Astrocyte (in vitro differentiated cells and primary cell): ENCODE measurements around the gene TMUB2. TPM values are rescaled to one million over a fixed set of nuclear protein-coding genes. Genes with fewer than 3 reads are reported as not detected.

Experiments
- DNase-seq: peaks from one replicate; pipeline ENCODE4 v3.0.0-alpha.2; 2010; ENCODE audit warnings: low read depth
- FAIRE-seq: peaks from 2 replicates; lab custom pipeline; 2011; peaks lifted over from hg19 to GRCh38; lab: Jason Lieb, UNC
- H2AFZ ChIP-seq: 2 replicates; pipeline ENCODE4 v1.6.0; 2012; ENCODE audit warnings: low read depth, low read length, inconsistent platforms
- H3K27ac ChIP-seq: 2 replicates; pipeline ENCODE4 v1.5.1; 2011; ENCODE audit warnings: low read depth, low read length, inconsistent platforms
- H3K27me3 ChIP-seq: 2 replicates; pipeline ENCODE4 v1.6.0; 2011; ENCODE audit warnings: low read length, inconsistent platforms; ENCODE audit not compliant: insufficient read depth
- H3K36me3 ChIP-seq: 2 replicates; pipeline ENCODE4 v1.5.1; 2011; ENCODE audit warnings: low read length, inconsistent platforms; ENCODE audit not compliant: insufficient read depth
- H3K4me1 ChIP-seq: 2 replicates; pipeline ENCODE4 v1.5.1; 2011; ENCODE audit warnings: low read length, inconsistent platforms; ENCODE audit not compliant: insufficient read depth
- H3K4me2 ChIP-seq: 2 replicates; pipeline ENCODE4 v1.6.0; 2012; ENCODE audit warnings: low read length, inconsistent platforms
- H3K4me3 ChIP-seq: 2 replicates; pipeline ENCODE4 v1.5.1; 2011; ENCODE audit warnings: low read depth, mild to moderate bottlenecking, low read length, inconsistent platforms; ENCODE audit not compliant: insufficient read depth
- H3K79me2 ChIP-seq: 2 replicates; pipeline ENCODE4 v1.6.0; 2012; ENCODE audit warnings: mild to moderate bottlenecking, low read length, inconsistent platforms; ENCODE audit not compliant: insufficient read depth
- H3K9ac ChIP-seq: 2 replicates; pipeline ENCODE4 v1.6.0; 2012; ENCODE audit warnings: mild to moderate bottlenecking, low read length, inconsistent platforms
- H3K9me3 ChIP-seq: 2 replicates; pipeline ENCODE4 v1.5.1; 2012; ENCODE audit warnings: low read depth, mild to moderate bottlenecking, low read length, inconsistent platforms; ENCODE audit not compliant: insufficient read depth
- H4K20me1 ChIP-seq: 2 replicates; pipeline ENCODE4 v1.6.0; 2012; ENCODE audit warnings: low read length, inconsistent platforms; ENCODE audit not compliant: insufficient read depth
- H3K27ac Mint-ChIP-seq: one replicate; pipeline ENCODE4 v1.8.0; 2021; ENCODE audit warnings: mild to moderate bottlenecking, mixed read lengths; ENCODE audit not compliant: unreplicated experiment
- H3K27me3 Mint-ChIP-seq: one replicate; pipeline ENCODE4 v1.8.0; 2021; ENCODE audit warnings: low read depth, mixed read lengths; ENCODE audit not compliant: unreplicated experiment
- H3K36me3 Mint-ChIP-seq: one replicate; pipeline ENCODE4 v1.8.0; 2021; ENCODE audit warnings: low read depth, mixed read lengths; ENCODE audit not compliant: unreplicated experiment
- H3K4me1 Mint-ChIP-seq: one replicate; pipeline ENCODE4 v1.8.0; 2021; ENCODE audit warnings: low read depth, mixed read lengths; ENCODE audit not compliant: unreplicated experiment
- H3K4me3 Mint-ChIP-seq: one replicate; pipeline ENCODE4 v1.8.0; 2021; ENCODE audit warnings: mild to moderate bottlenecking, moderate library complexity, mixed read lengths; ENCODE audit not compliant: unreplicated experiment
- H3K9me3 Mint-ChIP-seq: one replicate; pipeline ENCODE4 v1.8.0; 2021; ENCODE audit warnings: mild to moderate bottlenecking, mixed read lengths; ENCODE audit not compliant: unreplicated experiment
- EZH2 ChIP-seq: IDR thresholded peaks from 2 replicates; pipeline ENCODE4 v1.6.1; 2012; ENCODE audit warnings: mild to moderate bottlenecking, low read length, inconsistent platforms; ENCODE audit not compliant: insufficient read depth
- total RNA-seq: library from RNA; stranded (reverse); gene quantifications from 2 replicates; pipeline ENCODE4 v1.2.1, GENCODE V29; 2021
- TF ChIP-seq, protein P1 (sequence below): IDR thresholded peaks from 2 replicates; pipeline ENCODE4 v1.5.1; 2011; ENCODE audit warnings: low read depth, mild to moderate bottlenecking, inconsistent platforms, low read length, moderate library complexity; ENCODE audit not compliant: insufficient read depth

The TMUB2 gene
- total RNA-seq, 1 donor from 2014 or later, result 28.8 TPM

DNA sequence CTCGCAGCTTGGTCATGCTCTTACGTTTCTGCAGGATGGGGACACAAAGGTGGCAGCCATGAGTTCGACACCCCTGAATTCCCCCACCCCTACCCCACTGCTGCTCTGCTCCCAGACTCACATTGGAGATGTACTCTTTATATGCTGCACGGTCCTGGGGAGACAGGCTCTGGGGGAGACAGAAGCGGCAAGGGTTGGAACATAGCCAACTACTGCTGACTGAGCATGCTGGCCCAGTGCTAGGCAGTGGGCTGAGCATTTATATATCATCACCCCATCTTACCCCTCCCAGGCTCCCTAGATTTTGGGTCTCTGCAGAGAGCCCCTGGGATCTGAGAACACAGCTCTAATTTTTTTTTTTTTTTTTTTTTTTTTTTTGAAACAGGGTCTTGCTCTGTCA is 21.0 kb downstream of the TMUB2 start:
- H3K27ac Mint-ChIP-seq, result no peak overlapping the region
- no peak for TF ChIP-seq EZH2
- TF ChIP-seq, protein P1, sequence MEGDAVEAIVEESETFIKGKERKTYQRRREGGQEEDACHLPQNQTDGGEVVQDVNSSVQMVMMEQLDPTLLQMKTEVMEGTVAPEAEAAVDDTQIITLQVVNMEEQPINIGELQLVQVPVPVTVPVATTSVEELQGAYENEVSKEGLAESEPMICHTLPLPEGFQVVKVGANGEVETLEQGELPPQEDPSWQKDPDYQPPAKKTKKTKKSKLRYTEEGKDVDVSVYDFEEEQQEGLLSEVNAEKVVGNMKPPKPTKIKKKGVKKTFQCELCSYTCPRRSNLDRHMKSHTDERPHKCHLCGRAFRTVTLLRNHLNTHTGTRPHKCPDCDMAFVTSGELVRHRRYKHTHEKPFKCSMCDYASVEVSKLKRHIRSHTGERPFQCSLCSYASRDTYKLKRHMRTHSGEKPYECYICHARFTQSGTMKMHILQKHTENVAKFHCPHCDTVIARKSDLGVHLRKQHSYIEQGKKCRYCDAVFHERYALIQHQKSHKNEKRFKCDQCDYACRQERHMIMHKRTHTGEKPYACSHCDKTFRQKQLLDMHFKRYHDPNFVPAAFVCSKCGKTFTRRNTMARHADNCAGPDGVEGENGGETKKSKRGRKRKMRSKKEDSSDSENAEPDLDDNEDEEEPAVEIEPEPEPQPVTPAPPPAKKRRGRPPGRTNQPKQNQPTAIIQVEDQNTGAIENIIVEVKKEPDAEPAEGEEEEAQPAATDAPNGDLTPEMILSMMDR, result no peak
- H2AFZ ChIP-seq, result no peak overlapping the region
- FAIRE-seq (no peak), DNase-seq (no peak)
- no peak overlapping the region for H3K9ac ChIP-seq
- H3K9me3 Mint-ChIP-seq, result no peaks in the 10 kb centered on the region
- H3K36me3 Mint-ChIP-seq, result peaks cover 12% of the 10 kb centered on the region
- H3K4me3 ChIP-seq, result no peak overlapping the region
- no peak overlapping the region for H3K27ac ChIP-seq
- H3K4me1 ChIP-seq, result peaks cover 29% of the 10 kb centered on the region
- peaks cover 9% of the 10 kb centered on the region for H3K79me2 ChIP-seq
- H3K4me3 Mint-ChIP-seq, result no peak overlapping the region
- H3K27me3 ChIP-seq, result no peaks in the 10 kb centered on the region
- H3K9me3 ChIP-seq, result no peaks in the 10 kb centered on the region
- H3K4me2 ChIP-seq, result no peak overlapping the region
- peaks cover 21% of the 10 kb centered on the region for H3K36me3 ChIP-seq
- H4K20me1 ChIP-seq, result peaks cover 39% of the 10 kb centered on the region
- peaks cover 7% of the 10 kb centered on the region for H3K4me1 Mint-ChIP-seq
- no peaks in the 10 kb centered on the region for H3K27me3 Mint-ChIP-seq

DNA sequence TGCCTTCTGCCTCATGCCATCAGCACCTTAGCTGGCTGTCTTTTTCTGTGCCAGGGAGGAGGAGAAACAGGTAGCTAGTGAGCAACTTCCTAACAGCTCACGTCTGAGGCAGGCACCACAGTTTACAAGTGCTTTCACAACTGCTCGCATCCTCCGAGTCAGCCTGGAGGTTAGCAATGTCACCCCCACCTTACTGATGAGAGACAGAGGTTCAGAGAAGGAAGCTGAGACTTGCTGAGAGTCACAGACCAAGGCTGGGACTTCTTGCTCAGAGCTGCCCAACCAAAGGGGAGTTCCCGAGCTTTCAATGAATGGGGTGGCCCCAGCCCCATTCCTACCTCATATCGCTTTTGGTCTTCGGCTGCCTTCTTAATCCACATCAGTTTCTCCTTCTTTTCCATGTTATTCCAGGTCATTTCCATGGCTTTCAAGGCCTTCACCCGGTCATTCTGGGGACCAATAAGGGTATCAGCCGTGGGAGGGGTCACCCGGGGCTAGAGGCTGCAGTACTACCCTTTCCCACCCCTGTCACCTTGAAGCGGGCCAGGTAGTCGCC is 23.1 kb downstream of the TMUB2 start:
- no peak for DNase-seq
- Mint-ChIP-seq H3K4me3 (no peak overlapping the region), H3K27me3 (no peaks in the 10 kb centered on the region), H3K27ac (no peak overlapping the region), H3K9me3 (no peaks in the 10 kb centered on the region), H3K4me1 (peaks cover 2% of the 10 kb centered on the region), H3K36me3 (peaks cover 26% of the 10 kb centered on the region)
- Histone ChIP-seq H3K27me3 (no peaks in the 10 kb centered on the region), H3K4me2 (peak overlapping the region; percentile 54), H2AFZ (no peak overlapping the region), H3K4me1 (peaks cover 18% of the 10 kb centered on the region), H3K9ac (peak overlapping the region; percentile 34), H3K4me3 (no peak overlapping the region), H3K9me3 (no peaks in the 10 kb centered on the region), H3K79me2 (peaks cover 9% of the 10 kb centered on the region), H3K36me3 (peaks cover 24% of the 10 kb centered on the region), H4K20me1 (peaks cover 56% of the 10 kb centered on the region), H3K27ac (no peak overlapping the region)
- TF ChIP-seq, protein P1, result no peak
- TF ChIP-seq EZH2, result no peak
- no peak for FAIRE-seq
